WTC11 (cell line): ENCODE measurements around the gene SGO2. TPM values are rescaled to one million over a fixed set of nuclear protein-coding genes. Genes with fewer than 3 reads are reported as not detected.

Source experiments
- ATAC-seq: fragments of 200-7000 bp; cut with Tn5 transposase; 2 replicates; pipeline ENCODE4 v1.10.0; 2021; ENCODE audit warnings: mild to moderate bottlenecking, moderate library complexity
- CTCF ChIA-PET: fragments of 300-600 bp; sonication (Branson Sonifier 250); formaldehyde crosslinking; loops from one replicate; lab custom pipeline; 2021; ENCODE audit warnings: antibody characterized with exemption; lab: Charles Lee
- POLR2A ChIA-PET: fragments of 350-600 bp; sonication (Branson Sonifier 250); formaldehyde crosslinking; loops from one replicate; lab custom pipeline; 2021; ENCODE audit warnings: antibody characterized with exemption; lab: Charles Lee
- DNase-seq: peaks from one replicate; pipeline ENCODE4 v3.0.0; 2021; ENCODE audit warnings: low spot score
- H3K27ac Mint-ChIP-seq: 2 replicates; pipeline ENCODE4 v1.8.0; 2021; ENCODE audit warnings: mixed read lengths
- H3K27me3 Mint-ChIP-seq: 2 replicates; pipeline ENCODE4 v1.8.0; 2021; ENCODE audit warnings: low read depth, mild to moderate bottlenecking, moderate library complexity, mixed read lengths
- H3K36me3 Mint-ChIP-seq: 2 replicates; pipeline ENCODE4 v1.8.0; 2021; ENCODE audit warnings: mixed read lengths
- H3K4me1 Mint-ChIP-seq: 2 replicates; pipeline ENCODE4 v1.8.0; 2022; ENCODE audit warnings: mixed read lengths
- H3K4me3 Mint-ChIP-seq: 2 replicates; pipeline ENCODE4 v1.8.0; 2021; ENCODE audit warnings: mild to moderate bottlenecking, moderate library complexity, mixed read lengths
- H3K9me3 Mint-ChIP-seq: 2 replicates; pipeline ENCODE4 v1.8.0; 2021; ENCODE audit warnings: mixed read lengths
- ELF4 ChIP-seq: sonication (generic); formaldehyde crosslinking; IDR thresholded peaks from 2 replicates; pipeline ENCODE4 v1.8.1; 2022; ENCODE audit warnings: low read depth, mild to moderate bottlenecking, moderate library complexity, missing genetic modification reagents
- FOXJ3 ChIP-seq: sonication (generic); formaldehyde crosslinking; IDR thresholded peaks from 2 replicates; pipeline ENCODE4 v1.9.0; 2021; ENCODE audit warnings: missing genetic modification reagents, mild to moderate bottlenecking, borderline replicate concordance
- GABPB1 ChIP-seq: sonication (generic); formaldehyde crosslinking; IDR thresholded peaks from 2 replicates; pipeline ENCODE4 v1.8.1; 2023; ENCODE audit warnings: mild to moderate bottlenecking, missing genetic modification reagents
- HMGA2 ChIP-seq: fragments of 250-450 bp; sonication (Bioruptor Pico); IDR thresholded peaks from 2 replicates; pipeline ENCODE4 v1.4.0; 2021; ENCODE audit warnings: mild to moderate bottlenecking, moderate library complexity
- IRF1 ChIP-seq: sonication (generic); formaldehyde crosslinking; IDR thresholded peaks from 2 replicates; pipeline ENCODE4 v1.8.0; 2023; ENCODE audit warnings: missing genetic modification reagents
- IRF2 ChIP-seq: sonication (generic); formaldehyde crosslinking; IDR thresholded peaks from 2 replicates; pipeline ENCODE4 v1.8.0; 2022; ENCODE audit warnings: low read depth, missing genetic modification reagents, borderline replicate concordance
- JAZF1 ChIP-seq: fragments of 250-450 bp; sonication (Bioruptor Pico); IDR thresholded peaks from 2 replicates; pipeline ENCODE4 v1.9.0; 2021; ENCODE audit warnings: moderate library complexity, mild to moderate bottlenecking, inconsistent platforms
- NFATC4 ChIP-seq: fragments of 250-450 bp; sonication (Bioruptor Pico); IDR thresholded peaks from 2 replicates; pipeline ENCODE4 v1.9.0; 2021; ENCODE audit warnings: mild to moderate bottlenecking
- NFYB ChIP-seq: sonication (generic); formaldehyde crosslinking; conservative IDR thresholded peaks from 2 replicates; pipeline ENCODE4 v1.8.0; 2022; ENCODE audit warnings: low read depth, missing genetic modification reagents
- NR3C1 ChIP-seq: sonication (generic); formaldehyde crosslinking; conservative IDR thresholded peaks from 2 replicates; pipeline ENCODE4 v1.8.1; 2023; ENCODE audit warnings: low read depth, mild to moderate bottlenecking, missing genetic modification reagents
- PRDM15 ChIP-seq: sonication (generic); formaldehyde crosslinking; IDR thresholded peaks from 2 replicates; pipeline ENCODE4 v1.8.0; 2022; ENCODE audit warnings: missing genetic modification reagents
- RORB ChIP-seq: fragments of 250-450 bp; sonication (Bioruptor Pico); IDR thresholded peaks from 2 replicates; pipeline ENCODE4 v1.9.0; 2021; ENCODE audit warnings: mild to moderate bottlenecking
- ZMAT4 ChIP-seq: fragments of 250-450 bp; sonication (Bioruptor Pico); IDR thresholded peaks from 2 replicates; pipeline ENCODE4 v1.9.0; 2021; ENCODE audit warnings: mild to moderate bottlenecking
- ZNF416 ChIP-seq: fragments of 250-450 bp; sonication (Bioruptor Pico); IDR thresholded peaks from 2 replicates; pipeline ENCODE4 v1.9.0; 2021; ENCODE audit warnings: mild to moderate bottlenecking, inconsistent platforms
- total RNA-seq: library from RNA; stranded (reverse); gene quantifications from 3 replicates; pipeline ENCODE4 v1.2.3, GENCODE V29; 2021
- TF ChIP-seq, protein P1 (sequence below): sonication (generic); formaldehyde crosslinking; IDR thresholded peaks from 2 replicates; pipeline ENCODE4 v1.8.1; 2023; ENCODE audit warnings: mild to moderate bottlenecking, missing genetic modification reagents
- TF ChIP-seq, protein P2 (sequence below): sonication (generic); formaldehyde crosslinking; conservative IDR thresholded peaks from 2 replicates; pipeline ENCODE4 v1.8.1; 2022; ENCODE audit warnings: mild to moderate bottlenecking, missing genetic modification reagents
- TF ChIP-seq, protein P3 (sequence below): fragments of 250-450 bp; sonication (Bioruptor Pico); conservative IDR thresholded peaks from 2 replicates; pipeline ENCODE4 v1.9.0; 2021; ENCODE audit warnings: mild to moderate bottlenecking

Gene SGO2
- total RNA-seq, 1 experiment from 2014 or later, result 34.1 TPM

GRCh38 chr2:200567932-200568331 lies 41.9 kb downstream of the SGO2 start:
- peaks cover 3% of the 10 kb centered on the region; the same call in 1 of the 2 replicates for H3K27me3 Mint-ChIP-seq
- ChIA-PET POLR2A (no interaction called here), CTCF (no interaction called here)
- H3K4me3 Mint-ChIP-seq, result no peak overlapping the region
- peaks cover 38% of the 10 kb centered on the region for H3K36me3 Mint-ChIP-seq
- ATAC-seq, result no peak
- no peak for TF ChIP-seq NFYB
- 0 out of 2 replicates have a peak, but pooled peaks have one; percentile 21 for TF ChIP-seq GABPB1 (CRISPR knock-in tag)
- TF ChIP-seq, protein P1, sequence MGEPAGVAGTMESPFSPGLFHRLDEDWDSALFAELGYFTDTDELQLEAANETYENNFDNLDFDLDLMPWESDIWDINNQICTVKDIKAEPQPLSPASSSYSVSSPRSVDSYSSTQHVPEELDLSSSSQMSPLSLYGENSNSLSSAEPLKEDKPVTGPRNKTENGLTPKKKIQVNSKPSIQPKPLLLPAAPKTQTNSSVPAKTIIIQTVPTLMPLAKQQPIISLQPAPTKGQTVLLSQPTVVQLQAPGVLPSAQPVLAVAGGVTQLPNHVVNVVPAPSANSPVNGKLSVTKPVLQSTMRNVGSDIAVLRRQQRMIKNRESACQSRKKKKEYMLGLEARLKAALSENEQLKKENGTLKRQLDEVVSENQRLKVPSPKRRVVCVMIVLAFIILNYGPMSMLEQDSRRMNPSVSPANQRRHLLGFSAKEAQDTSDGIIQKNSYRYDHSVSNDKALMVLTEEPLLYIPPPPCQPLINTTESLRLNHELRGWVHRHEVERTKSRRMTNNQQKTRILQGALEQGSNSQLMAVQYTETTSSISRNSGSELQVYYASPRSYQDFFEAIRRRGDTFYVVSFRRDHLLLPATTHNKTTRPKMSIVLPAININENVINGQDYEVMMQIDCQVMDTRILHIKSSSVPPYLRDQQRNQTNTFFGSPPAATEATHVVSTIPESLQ (CRISPR knock-in tag), result no peak
- TF ChIP-seq JAZF1 (CRISPR knock-in tag), result no peak
- DNase-seq, result no peak
- H3K27ac Mint-ChIP-seq, result no peak overlapping the region
- peaks cover 28% of the 10 kb centered on the region for H3K9me3 Mint-ChIP-seq
- H3K4me1 Mint-ChIP-seq, result no peaks in the 10 kb centered on the region

GRCh38 chr2:200575957-200576356 lies 50.0 kb downstream of the SGO2 start:
- no peaks in the 10 kb centered on the region for H3K4me1 Mint-ChIP-seq
- ATAC-seq, result no peak

DNA sequence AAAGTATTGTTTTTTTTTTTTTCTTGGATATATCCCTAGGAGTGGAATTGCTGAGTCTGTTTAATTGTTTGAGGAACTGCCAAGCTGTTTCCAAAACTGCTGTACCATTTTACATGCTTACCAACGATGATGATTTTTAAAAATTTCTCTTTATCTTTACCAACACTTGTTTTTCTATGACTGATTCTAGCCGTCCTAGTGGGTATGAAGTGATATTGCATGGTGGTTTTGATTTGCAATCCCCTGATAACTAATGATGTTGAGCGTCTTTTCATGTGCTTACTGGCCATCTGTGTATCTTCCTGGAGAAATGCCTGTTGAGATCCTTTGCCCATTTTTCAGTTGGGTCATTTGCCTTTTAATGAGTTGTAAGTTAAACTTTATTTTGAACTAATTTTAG lies 51.0 kb downstream of the SGO2 start:
- DNase-seq (no peak), ATAC-seq (no peak)
- H3K4me1 Mint-ChIP-seq, result no peaks in the 10 kb centered on the region
- ChIA-PET POLR2A (no interaction called here), CTCF (no interaction called here)
- peaks cover 5% of the 10 kb centered on the region for H3K36me3 Mint-ChIP-seq
- H3K4me3 Mint-ChIP-seq, result no peak overlapping the region
- H3K27ac Mint-ChIP-seq, result no peak overlapping the region
- no peaks in the 10 kb centered on the region for H3K27me3 Mint-ChIP-seq
- no peaks in the 10 kb centered on the region for H3K9me3 Mint-ChIP-seq
- TF ChIP-seq RORB (CRISPR knock-in tag), result no peak
- no peak for TF ChIP-seq GABPB1 (CRISPR knock-in tag)
- TF ChIP-seq HMGA2 (CRISPR knock-in tag), result no peak
- TF ChIP-seq, protein P2, sequence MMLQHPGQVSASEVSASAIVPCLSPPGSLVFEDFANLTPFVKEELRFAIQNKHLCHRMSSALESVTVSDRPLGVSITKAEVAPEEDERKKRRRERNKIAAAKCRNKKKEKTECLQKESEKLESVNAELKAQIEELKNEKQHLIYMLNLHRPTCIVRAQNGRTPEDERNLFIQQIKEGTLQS, result no peak
- TF ChIP-seq FOXJ3 (CRISPR knock-in tag), result no peak
- no peak for TF ChIP-seq IRF2
- no peak for TF ChIP-seq NR3C1 (CRISPR knock-in tag)
- TF ChIP-seq ELF4 (CRISPR knock-in tag), result no peak
- TF ChIP-seq NFATC4, result no peak
- no peak for TF ChIP-seq NFYB
- TF ChIP-seq, protein P3, sequence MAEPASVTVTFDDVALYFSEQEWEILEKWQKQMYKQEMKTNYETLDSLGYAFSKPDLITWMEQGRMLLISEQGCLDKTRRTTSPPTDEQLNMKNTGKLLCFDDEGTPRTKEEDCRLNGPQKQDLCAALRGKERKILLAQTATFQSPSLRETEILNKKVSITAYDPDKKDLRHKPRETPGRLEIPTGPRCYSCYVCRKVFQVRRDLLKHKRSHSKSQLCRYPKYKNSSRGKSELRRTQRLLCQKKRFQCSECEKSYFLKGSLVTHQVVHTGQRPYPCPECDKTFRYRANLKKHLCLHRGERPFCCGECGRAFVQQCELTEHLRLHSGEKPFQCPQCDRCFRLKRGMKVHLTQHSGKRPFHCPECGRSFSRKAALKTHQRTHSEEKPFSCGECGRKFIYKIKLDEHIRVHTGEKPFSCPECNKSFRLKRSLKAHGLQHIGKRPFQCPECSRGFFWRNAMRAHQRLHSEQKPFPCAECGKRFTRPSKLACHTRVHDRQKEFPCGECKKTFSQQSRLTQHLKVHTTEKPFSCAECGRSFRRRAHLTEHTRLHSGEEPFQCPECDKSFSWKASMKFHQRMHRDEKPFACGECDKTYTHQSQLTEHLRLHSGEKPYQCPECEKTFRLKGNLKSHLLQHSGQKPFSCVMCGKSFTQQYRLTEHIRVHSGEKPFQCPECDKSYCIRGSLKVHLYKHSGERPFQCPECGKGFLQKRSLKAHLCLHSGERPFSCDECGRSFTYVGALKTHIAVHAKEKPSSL (CRISPR knock-in tag), result no peak

More at GRCh38 chr2:200575957-200576356, 50.0 kb downstream of the SGO2 start:
- H3K36me3 Mint-ChIP-seq, result peaks cover 10% of the 10 kb centered on the region
- no peaks in the 10 kb centered on the region for H3K27me3 Mint-ChIP-seq
- H3K27ac Mint-ChIP-seq, result no peak overlapping the region
- H3K9me3 Mint-ChIP-seq, result no peaks in the 10 kb centered on the region
- no peak overlapping the region for H3K4me3 Mint-ChIP-seq
- POLR2A ChIA-PET, result no interaction called here
- CTCF ChIA-PET, result interaction anchor here (0.6 to 1.2 kb wide), 4 partner anchors 10 to 424 kb away, joined by 3 to 4 read pairs (median 4); partner anchors contain the start of gene AOX1
- no peak for DNase-seq
- no peak for TF ChIP-seq IRF1 (CRISPR knock-in tag)
- no peak for TF ChIP-seq PRDM15 (CRISPR knock-in tag)
- no peak for TF ChIP-seq ZMAT4 (CRISPR knock-in tag)
- no peak for TF ChIP-seq ZNF416 (CRISPR knock-in tag)
